CD4-positive, alpha-beta T cell treated with Interleukin-17A for 4 hours (primary cell): ENCODE data around the gene DEDD.
A peak's percentile ranks its signal among the peaks of the same experiment; 100 is the strongest.

Source experiments
- DNase-seq: peaks from one replicate; pipeline ENCODE4 v3.0.0-alpha.2; 2020; ENCODE audit warnings: mixed read lengths

The DEDD gene

GRCh38 chr1:161162806-161163205, 30.3 kb upstream of the DEDD start:
- no peak for DNase-seq

- DNase-seq = no peak
These were observed 29.6 kb upstream of the DEDD start for GRCh38 chr1:161162052-161162451.

GRCh38 chr1:161161652-161162051, 29.2 kb upstream of the DEDD start:
- DNase-seq = no peak

GRCh38 chr1:161160671-161161145, 28.2 kb upstream of the DEDD start:
- no peak for DNase-seq

- no peak for DNase-seq
These were observed 27.4 kb upstream of the DEDD start for GRCh38 chr1:161159913-161160243.

GRCh38 chr1:161159087-161159912, 26.8 kb upstream of the DEDD start, which contains the start of gene USP21:
Gene USP21 (plus strand): TSS chr1:161159500. CDS start chr1:161160641, 1,141 bp downstream.
- peak; percentile 95 for DNase-seq

GRCh38 chr1:161158316-161159010, 26.0 kb upstream of the DEDD start:
- DNase-seq = no peak

GRCh38 chr1:161157867-161158266, 25.4 kb upstream of the DEDD start:
- DNase-seq = no peak

GRCh38 chr1:161153682-161154337, 21.3 kb upstream of the DEDD start, which contains the start of gene UFC1:
Gene UFC1 (plus strand): TSS chr1:161153978. CDS start chr1:161153998, 20 bp downstream.
- peak; percentile 80 for DNase-seq

GRCh38 chr1:161153176-161153575, 20.7 kb upstream of the DEDD start:
- no peak for DNase-seq

- DNase-seq = no peak
These were observed 13.4 kb upstream of the DEDD start for GRCh38 chr1:161145832-161146231.

- DNase-seq = no peak
These were observed 8.4 kb upstream of the DEDD start for GRCh38 chr1:161140755-161141400.

- peak; percentile 67 for DNase-seq
These were observed 7.3 kb upstream of the DEDD start for GRCh38 chr1:161139766-161140165.

GRCh38 chr1:161138431-161138830, 6.0 kb upstream of the DEDD start:
- no peak for DNase-seq

- no peak for DNase-seq
These were observed 5.4 kb upstream of the DEDD start for GRCh38 chr1:161137881-161138280.

- no peak for DNase-seq
These were observed 813 bp upstream of the DEDD start for GRCh38 chr1:161133220-161133740.

GRCh38 chr1:161131523-161132409, 701 bp downstream of the DEDD start:
- no peak for DNase-seq

- DNase-seq = no peak
These were observed 2.2 kb downstream of the DEDD start for GRCh38 chr1:161130266-161130665.

- DNase-seq = no peak
These were observed 3.7 kb downstream of the DEDD start for GRCh38 chr1:161128591-161129420.

GRCh38 chr1:161127649-161128048, 4.8 kb downstream of the DEDD start:
- DNase-seq = no peak

GRCh38 chr1:161122967-161123366, 9.5 kb downstream of the DEDD start:
- no peak for DNase-seq
